LNCaP clone FGC (cell line): ENCODE results near the gene DDR2.

Experiments used
- DNase-seq: peaks from one replicate; pipeline ENCODE4 v3.0.0-alpha.2; 2011; ENCODE audit warnings: low read depth
- H3K4me3 ChIP-seq: 2 replicates; pipeline ENCODE4 v1.5.1; 2011; ENCODE audit warnings: mild to moderate bottlenecking, low read depth, low read length, control low read depth
- TF ChIP-seq, protein P1 (sequence below): IDR thresholded peaks from 2 replicates; pipeline ENCODE4 v1.5.1; 2012; ENCODE audit warnings: mild to moderate bottlenecking; ENCODE audit not compliant: control insufficient read depth, insufficient read depth; ENCODE audit errors: extremely low read depth

DDR2 gene

DNA sequence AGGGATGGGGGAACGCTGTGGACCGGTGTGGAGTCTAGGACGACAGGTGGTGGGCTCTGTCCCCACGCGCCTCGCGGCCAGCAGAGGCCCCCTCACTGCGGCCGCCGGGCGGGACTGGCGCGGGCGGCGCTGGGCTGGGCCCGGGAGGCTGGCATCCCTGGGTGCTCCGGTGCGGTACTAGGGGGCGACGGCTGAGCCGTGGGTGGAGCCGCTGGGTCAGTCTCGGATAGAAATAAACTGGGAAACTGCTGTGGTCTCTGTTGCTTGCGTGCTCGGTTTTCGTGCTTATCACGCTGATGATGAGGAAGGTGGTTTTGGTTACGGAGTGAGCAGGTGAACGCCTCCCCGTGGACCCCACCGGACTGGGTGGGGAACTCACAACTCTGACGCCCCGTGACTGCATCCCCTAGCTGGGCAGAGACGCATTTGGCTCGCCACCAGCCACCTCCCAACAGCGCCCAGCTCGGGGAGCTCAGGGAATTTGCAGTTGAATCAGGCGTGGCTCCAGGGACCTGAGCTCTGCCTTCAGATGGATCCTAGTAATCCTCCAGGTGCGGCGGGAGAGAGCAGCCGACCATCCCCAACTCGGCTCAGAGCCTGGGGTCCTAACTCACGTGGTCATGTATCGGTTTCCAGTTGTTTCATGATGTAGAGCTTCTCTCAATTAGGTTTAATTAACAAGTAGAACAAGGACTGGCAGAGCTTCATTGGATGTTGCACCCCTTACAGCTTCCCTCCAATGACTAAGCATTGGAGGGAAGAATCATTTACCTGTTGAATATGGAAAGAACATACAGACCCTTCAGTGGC is 190.3 kb downstream of the DDR2 start:
- TF ChIP-seq, protein P1, sequence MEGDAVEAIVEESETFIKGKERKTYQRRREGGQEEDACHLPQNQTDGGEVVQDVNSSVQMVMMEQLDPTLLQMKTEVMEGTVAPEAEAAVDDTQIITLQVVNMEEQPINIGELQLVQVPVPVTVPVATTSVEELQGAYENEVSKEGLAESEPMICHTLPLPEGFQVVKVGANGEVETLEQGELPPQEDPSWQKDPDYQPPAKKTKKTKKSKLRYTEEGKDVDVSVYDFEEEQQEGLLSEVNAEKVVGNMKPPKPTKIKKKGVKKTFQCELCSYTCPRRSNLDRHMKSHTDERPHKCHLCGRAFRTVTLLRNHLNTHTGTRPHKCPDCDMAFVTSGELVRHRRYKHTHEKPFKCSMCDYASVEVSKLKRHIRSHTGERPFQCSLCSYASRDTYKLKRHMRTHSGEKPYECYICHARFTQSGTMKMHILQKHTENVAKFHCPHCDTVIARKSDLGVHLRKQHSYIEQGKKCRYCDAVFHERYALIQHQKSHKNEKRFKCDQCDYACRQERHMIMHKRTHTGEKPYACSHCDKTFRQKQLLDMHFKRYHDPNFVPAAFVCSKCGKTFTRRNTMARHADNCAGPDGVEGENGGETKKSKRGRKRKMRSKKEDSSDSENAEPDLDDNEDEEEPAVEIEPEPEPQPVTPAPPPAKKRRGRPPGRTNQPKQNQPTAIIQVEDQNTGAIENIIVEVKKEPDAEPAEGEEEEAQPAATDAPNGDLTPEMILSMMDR = no peak
- no peak for DNase-seq
- peak overlapping the region; percentile 29 for H3K4me3 ChIP-seq

DNA sequence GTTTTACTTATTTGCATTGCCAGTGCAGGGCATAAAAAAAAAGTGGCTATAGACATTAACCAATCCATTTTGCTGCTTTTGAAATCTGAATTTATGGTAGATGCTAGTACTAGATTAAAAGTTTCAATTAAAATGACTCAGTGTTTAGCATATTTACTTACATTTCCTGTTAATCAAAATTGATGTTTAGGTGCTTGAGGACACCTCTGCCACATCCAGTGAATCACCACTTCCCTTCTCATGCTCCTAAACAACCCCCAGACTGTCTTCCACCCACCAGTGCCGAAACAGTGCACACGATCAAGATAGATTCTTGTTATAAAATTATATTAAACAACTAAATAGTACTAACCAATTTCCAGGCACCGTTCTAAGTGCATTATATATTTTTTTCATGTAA is 191.0 kb downstream of the DDR2 start:
- TF ChIP-seq, protein P1 = no peak
- no peak for DNase-seq
- H3K4me3 ChIP-seq = no peak overlapping the region

GRCh38 chr1:162823771-162824525 is 191.7 kb downstream of the DDR2 start:
- no peak overlapping the region for H3K4me3 ChIP-seq
- DNase-seq = no peak
- TF ChIP-seq, protein P1 = no peak

DNA sequence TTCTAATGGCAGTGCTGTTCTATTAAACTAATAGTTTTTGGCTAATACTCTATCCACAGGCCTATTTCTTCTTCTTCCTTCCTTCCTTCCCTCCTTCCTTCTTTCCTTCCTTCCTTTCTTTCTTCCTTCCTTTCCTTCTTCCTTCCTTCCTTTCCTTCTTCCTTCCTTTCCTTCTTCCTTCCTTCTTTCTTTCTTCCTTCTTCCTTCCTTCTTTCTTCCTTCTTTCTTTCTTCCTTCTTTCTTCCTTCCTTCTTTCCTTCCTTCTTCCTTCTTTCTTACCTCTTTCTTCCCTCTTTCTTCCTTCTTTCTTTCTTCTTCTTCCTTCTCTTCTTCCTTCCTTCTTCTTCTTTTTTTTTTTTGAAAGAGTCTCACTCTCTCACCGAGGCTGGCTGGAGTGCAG is 197.0 kb downstream of the DDR2 start:
- no peak overlapping the region for H3K4me3 ChIP-seq
- no peak for DNase-seq
- TF ChIP-seq, protein P1 = no peak

DNA sequence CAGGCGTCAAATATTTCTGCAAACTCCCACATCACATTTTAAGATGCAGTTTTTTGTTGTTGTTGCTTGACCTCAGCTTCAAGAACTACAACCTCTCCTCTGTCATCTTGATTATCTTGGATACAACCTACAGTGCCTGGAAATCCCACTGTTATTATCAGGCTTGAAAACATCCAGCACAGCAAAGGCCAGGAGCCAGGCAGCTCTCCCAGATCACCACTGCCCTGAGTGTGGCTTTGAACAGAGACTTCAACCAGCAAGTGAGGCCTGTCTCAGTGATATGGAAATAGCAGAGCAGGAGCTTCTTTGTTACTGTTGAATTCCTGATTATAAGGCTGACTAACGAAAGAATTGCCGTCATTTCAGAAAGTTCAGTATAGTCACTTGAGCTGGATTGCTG is 200.2 kb downstream of the DDR2 start:
- no peak for DNase-seq
- TF ChIP-seq, protein P1 = no peak
- H3K4me3 ChIP-seq = no peak overlapping the region

DNA sequence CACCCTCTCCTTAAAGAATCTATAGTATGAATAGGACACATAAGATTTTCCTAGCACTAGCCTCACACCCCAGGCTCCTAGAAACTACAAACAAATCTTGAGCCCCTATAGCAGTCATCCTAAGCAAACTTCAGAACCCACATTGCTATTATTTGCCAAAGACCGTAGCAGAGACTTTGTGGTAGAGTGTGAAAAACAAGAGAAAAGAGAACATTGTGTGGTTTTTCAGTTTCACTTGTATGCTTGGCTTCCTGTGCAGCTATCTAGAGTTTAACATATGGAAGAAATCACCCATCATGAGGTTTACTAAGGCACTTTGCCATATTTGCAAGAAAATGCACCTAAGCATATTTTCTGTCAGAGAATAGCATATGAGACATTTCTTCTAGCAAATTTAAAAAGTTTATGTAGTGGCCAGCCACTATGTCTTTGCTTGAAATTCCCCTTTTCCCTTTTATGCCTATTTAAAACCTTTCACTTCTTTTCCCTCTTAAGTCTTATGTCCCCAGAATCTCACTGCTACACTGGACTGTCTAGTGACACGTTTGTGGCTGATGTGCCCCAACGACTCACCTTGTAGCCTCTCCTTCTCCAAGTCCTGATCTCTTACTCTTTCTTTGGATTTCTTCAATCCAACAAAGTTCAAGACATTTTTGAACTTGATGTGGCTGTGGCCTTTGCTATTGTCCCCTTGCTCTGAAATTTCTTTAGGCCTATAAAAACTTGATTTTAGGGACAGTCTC is 203.1 kb downstream of the DDR2 start:
- no peak overlapping the region for H3K4me3 ChIP-seq
- TF ChIP-seq, protein P1 = no peak
- no peak for DNase-seq
